ENCODE results near the gene ENOX1. TPM values are rescaled to one million over a fixed set of nuclear protein-coding genes. Genes with fewer than 3 reads are reported as not detected.

The ENOX1 gene
- total and polyA plus RNA-seq, 3 donors from 2014 or later: 11.0 to 14.2 (median 11.5) TPM

GRCh38 chr13:43434191-43434590 is 352.6 kb downstream of the ENOX1 start:
- WGBS, 2 donors: 59 to 79% methylated on average over 3 of the region's 3 CpGs
- Histone ChIP-seq H3K4me1 (no peaks in the 10 kb centered on the region), H3K27ac (no peak overlapping the region), H3K9me3 (no peaks in the 10 kb centered on the region), H3K4me3 (no peak overlapping the region), H3K27me3 (no peaks in the 10 kb centered on the region), H3K36me3 (ENCODE audit: low read depth, missing control alignments) (no peaks in the 10 kb centered on the region)
- intact Hi-C loops (cut with DNase I; ENCODE audit: low total_unique reads): no loop called here
- no peak for DNase-seq
- TF ChIP-seq CTCF (IDR thresholded peaks at IDR 0.05): no peak

GRCh38 chr13:43433691-43434141 is 353.1 kb downstream of the ENOX1 start:
- Histone ChIP-seq H3K27me3 (no peaks in the 10 kb centered on the region), H3K36me3 (ENCODE audit: low read depth, missing control alignments) (no peaks in the 10 kb centered on the region), H3K27ac (no peak overlapping the region), H3K4me1 (no peaks in the 10 kb centered on the region), H3K9me3 (no peaks in the 10 kb centered on the region), H3K4me3 (no peak overlapping the region)
- TF ChIP-seq CTCF (IDR thresholded peaks at IDR 0.05): no peak
- no peak for TF ChIP-seq POLR2A (IDR thresholded peaks at IDR 0.05)
- DNase-seq: no peak
- intact Hi-C loops (cut with DNase I; ENCODE audit: low total_unique reads): no loop called here
- WGBS, 2 donors: 68 to 76% methylated on average over 1 of the region's 1 CpG

- Histone ChIP-seq H3K27ac (no peak overlapping the region), H3K9me3 (no peaks in the 10 kb centered on the region), H3K4me1 (no peaks in the 10 kb centered on the region), H3K36me3 (ENCODE audit: low read depth, missing control alignments) (no peaks in the 10 kb centered on the region), H3K4me3 (no peak overlapping the region), H3K27me3 (no peaks in the 10 kb centered on the region)
- 73 to 87% methylated on average over 5 of the region's 5 CpGs for WGBS, 2 donors
- no peak for DNase-seq
- TF ChIP-seq POLR2A (IDR thresholded peaks at IDR 0.05) (no peak), CTCF (IDR thresholded peaks at IDR 0.05) (no peak)
- intact Hi-C loops (cut with DNase I; ENCODE audit: low total_unique reads): no loop called here
These were observed 353.8 kb downstream of the ENOX1 start for GRCh38 chr13:43432958-43433357.

- no peak overlapping the region for H3K4me3 ChIP-seq
- no peak overlapping the region for H3K27ac ChIP-seq
- WGBS, 2 donors: 82 to 88% methylated on average over 8 of the region's 8 CpGs
- no peak for TF ChIP-seq CTCF (IDR thresholded peaks at IDR 0.05)
- no peak for TF ChIP-seq POLR2A (IDR thresholded peaks at IDR 0.05)
- intact Hi-C loops (cut with DNase I; ENCODE audit: low total_unique reads): no loop called here
- no peaks in the 10 kb centered on the region for H3K4me1 ChIP-seq
- DNase-seq: no peak
- no peaks in the 10 kb centered on the region for H3K36me3 ChIP-seq (ENCODE audit: low read depth, missing control alignments)
- H3K27me3 ChIP-seq: no peaks in the 10 kb centered on the region
- H3K9me3 ChIP-seq: no peaks in the 10 kb centered on the region
These were observed 354.9 kb downstream of the ENOX1 start for GRCh38 chr13:43431841-43432240.

- Histone ChIP-seq H3K27ac (no peak overlapping the region), H3K4me3 (no peak overlapping the region), H3K36me3 (ENCODE audit: low read depth, missing control alignments) (no peaks in the 10 kb centered on the region), H3K4me1 (no peaks in the 10 kb centered on the region), H3K9me3 (no peaks in the 10 kb centered on the region), H3K27me3 (no peaks in the 10 kb centered on the region)
- 89 to 90% methylated on average over 4 of the region's 4 CpGs for WGBS, 2 donors
- TF ChIP-seq POLR2A (IDR thresholded peaks at IDR 0.05): no peak
- no peak for TF ChIP-seq CTCF (IDR thresholded peaks at IDR 0.05)
- DNase-seq: no peak
- intact Hi-C loops (cut with DNase I; ENCODE audit: low total_unique reads): no loop called here
These were observed 355.5 kb downstream of the ENOX1 start for GRCh38 chr13:43431290-43431716.

Measured in testis (tissue), 3 donors.